H1 (cell line): Measurements from ENCODE around the gene STYK1. TPM values are rescaled to one million over a fixed set of nuclear protein-coding genes. Genes with fewer than 3 reads are reported as not detected.

Source experiments
- CTCF ChIA-PET: fragments of 300-600 bp; sonication (Branson Sonifier 250); formaldehyde crosslinking; loops from one replicate; lab custom pipeline; 2021; ENCODE audit not compliant: partially characterized antibody; lab: Charles Lee
- POLR2A ChIA-PET: fragments of 300-600 bp; sonication (Branson Sonifier 250); formaldehyde crosslinking; loops from one replicate; lab custom pipeline; 2021; ENCODE audit warnings: inconsistent platforms; ENCODE audit not compliant: partially characterized antibody; lab: Charles Lee
- DNase-seq, 2 experiments: peaks; one replicate each; pipeline versions ENCODE4 v3.0.0 to v3.0.0-alpha.2; 2010 to 2022; ENCODE audit warnings: low spot score in 2 of 2, low read depth in 1 of 2, mixed read lengths in 1 of 2
- FAIRE-seq: peaks from 2 replicates; lab custom pipeline; 2011; peaks lifted over from hg19 to GRCh38; lab: Jason Lieb, UNC
- H2AFZ ChIP-seq: 2 replicates; pipeline ENCODE4 v1.8.1; 2012; ENCODE audit warnings: low read length, inconsistent platforms
- H2AK5ac ChIP-seq: 2 replicates; pipeline ENCODE4 v1.6.1; 2013; ENCODE audit warnings: low read depth, low read length
- H2BK120ac ChIP-seq: replicated peaks from 2 replicates; pipeline ENCODE3; 2013; ENCODE audit warnings: low read depth, low read length, inconsistent platforms
- H2BK12ac ChIP-seq: 2 replicates; pipeline ENCODE4 v1.6.1; 2013; ENCODE audit warnings: low read depth, low read length
- H2BK15ac ChIP-seq: 2 replicates; pipeline ENCODE4 v1.6.1; 2013; ENCODE audit warnings: low read length
- H2BK20ac ChIP-seq: 2 replicates; pipeline ENCODE4 v1.6.1; 2013; ENCODE audit warnings: low read length
- H2BK5ac ChIP-seq: 2 replicates; pipeline ENCODE4 v1.6.1; 2013; ENCODE audit warnings: low read depth, low read length
- H3K14ac ChIP-seq: 2 replicates; pipeline ENCODE4 v1.6.1; 2013; ENCODE audit warnings: inconsistent platforms; ENCODE audit not compliant: insufficient read length
- H3K18ac ChIP-seq: 2 replicates; pipeline ENCODE4 v1.6.1; 2013; ENCODE audit warnings: low read length; ENCODE audit errors: extremely low read depth
- H3K23ac ChIP-seq: 2 replicates; pipeline ENCODE4 v1.6.1; 2013; ENCODE audit warnings: inconsistent platforms; ENCODE audit not compliant: insufficient read length
- H3K23me2 ChIP-seq: 2 replicates; pipeline ENCODE4 v1.6.1; 2013; ENCODE audit warnings: low read depth, low read length
- H3K27ac ChIP-seq: 2 replicates; pipeline ENCODE4 v1.6.1; 2011; ENCODE audit warnings: low read depth, low read length, inconsistent platforms
- H3K27me3 ChIP-seq, 4 experiments: replicated peaks in 1 of 4; 1 replicate in 1 of 4; 2 replicates in 3 of 4; pipeline versions ENCODE4 v1.6.1 to v1.8.1; 2011 to 2013; ENCODE audit warnings: low read length in 3 of 4, mild to moderate bottlenecking in 3 of 4, inconsistent platforms in 2 of 4, mixed read lengths in 2 of 4, moderate library complexity in 1 of 4; ENCODE audit not compliant: control insufficient read depth in 3 of 4, insufficient read depth in 3 of 4; ENCODE audit errors: extremely low read depth in 1 of 4
- H3K36me3 ChIP-seq, 4 experiments: 2 replicates each; pipeline versions ENCODE4 v1.6.1 to v1.8.1; 2011 to 2013; ENCODE audit warnings: mild to moderate bottlenecking in 4 of 4, low read length in 3 of 4, moderate library complexity in 2 of 4, control low read depth in 1 of 4, inconsistent platforms in 1 of 4; ENCODE audit not compliant: insufficient read depth in 4 of 4, control insufficient read depth in 2 of 4
- H3K4ac ChIP-seq: replicated peaks from 2 replicates; pipeline ENCODE3; 2013; ENCODE audit warnings: low read length, low read depth, mixed read lengths, inconsistent platforms; ENCODE audit not compliant: insufficient read length
- H3K4me1 ChIP-seq, 4 experiments: replicated peaks in 1 of 4; 1 replicate in 1 of 4; 2 replicates in 3 of 4; pipeline versions ENCODE4 v1.6.1 to v1.8.1; 2011 to 2013; ENCODE audit warnings: low read length in 3 of 4, inconsistent platforms in 2 of 4, mixed read lengths in 1 of 4; ENCODE audit not compliant: insufficient read depth in 4 of 4, control insufficient read depth in 3 of 4
- H3K4me2 ChIP-seq, 2 experiments: 2 replicates each; pipeline versions ENCODE4 v1.6.1 to v1.8.1; 2011 to 2013; ENCODE audit warnings: low read depth in 2 of 2, low read length in 2 of 2, control low read depth in 1 of 2, inconsistent platforms in 1 of 2, mild to moderate bottlenecking in 1 of 2; ENCODE audit not compliant: insufficient read depth in 1 of 2
- H3K4me3 ChIP-seq, 4 experiments: fragments of 200-600, 300-600 bp in 1 of 4; sonication (generic), shearing (Covaris generic), sonication (Bioruptor Twin) in 1 of 4; 2 replicates each; pipeline versions ENCODE4 v1.5.1 to v1.8.1; 2011 to 2016; ENCODE audit warnings: low read length in 4 of 4, low read depth in 3 of 4, control low read depth in 2 of 4, inconsistent platforms in 2 of 4, mild to moderate bottlenecking in 2 of 4, mixed read lengths in 1 of 4, moderate library complexity in 1 of 4; ENCODE audit not compliant: insufficient read depth in 2 of 4; ENCODE audit errors: extremely low read depth in 1 of 4
- H3K56ac ChIP-seq: replicated peaks from 2 replicates; pipeline ENCODE3; 2013; ENCODE audit warnings: low read depth, mild to moderate bottlenecking, mixed read lengths, low read length, inconsistent platforms; ENCODE audit not compliant: insufficient read length
- H3K79me1 ChIP-seq: 2 replicates; pipeline ENCODE4 v1.6.1; 2013; ENCODE audit warnings: low read depth, low read length, control low read depth
- H3K79me2 ChIP-seq, 2 experiments: 2 replicates each; pipeline versions ENCODE4 v1.6.1 to v1.8.1; 2012 to 2013; ENCODE audit warnings: low read length in 2 of 2, mild to moderate bottlenecking in 2 of 2, inconsistent platforms in 1 of 2; ENCODE audit not compliant: insufficient read depth in 2 of 2, control insufficient read depth in 1 of 2
- H3K9ac ChIP-seq, 4 experiments: replicated peaks in 1 of 4; 1 replicate in 1 of 4; 2 replicates in 3 of 4; pipeline versions ENCODE4 v1.6.1 to v1.8.1; 2011 to 2013; ENCODE audit warnings: low read depth in 3 of 4, low read length in 3 of 4, control low read depth in 2 of 4, mild to moderate bottlenecking in 2 of 4, moderate library complexity in 2 of 4, inconsistent platforms in 1 of 4; ENCODE audit errors: extremely low read depth in 1 of 4
- H3K9me3 ChIP-seq, 2 experiments: 2 replicates each; pipeline versions ENCODE4 v1.6.1 to v1.8.1; 2012 to 2013; ENCODE audit warnings: mild to moderate bottlenecking in 2 of 2, moderate library complexity in 2 of 2, control low read depth in 1 of 2, inconsistent platforms in 1 of 2, low read depth in 1 of 2, low read length in 1 of 2, mixed read lengths in 1 of 2; ENCODE audit not compliant: insufficient read depth in 2 of 2
- H4K20me1 ChIP-seq, 2 experiments: replicated peaks in 1 of 2; 2 replicates each; pipeline versions ENCODE3 to v1.8.1; 2011 to 2013; ENCODE audit warnings: inconsistent platforms in 2 of 2, low read length in 2 of 2, mild to moderate bottlenecking in 1 of 2; ENCODE audit not compliant: insufficient read depth in 2 of 2, control insufficient read depth in 1 of 2
- H4K5ac ChIP-seq: 2 replicates; pipeline ENCODE4 v1.6.1; 2013; ENCODE audit warnings: low read length, low read depth, mixed read lengths, inconsistent platforms; ENCODE audit not compliant: insufficient read length
- H4K8ac ChIP-seq: 2 replicates; pipeline ENCODE4 v1.8.0; 2013; ENCODE audit warnings: mild to moderate bottlenecking, moderate library complexity, low read length, inconsistent platforms; ENCODE audit not compliant: insufficient read depth; ENCODE audit errors: extremely low read depth
- H4K91ac ChIP-seq: replicated peaks from 2 replicates; pipeline ENCODE3; 2013; ENCODE audit warnings: low read length, mixed read lengths, inconsistent platforms; ENCODE audit not compliant: insufficient read length
- CBX8 ChIP-seq: fragments of 300-800, 300-1000 bp; sonication (generic); IDR thresholded peaks from 2 replicates; pipeline ENCODE4 v1.7.1; 2016; ENCODE audit warnings: low read depth, low read length, borderline replicate concordance
- HDAC2 ChIP-seq, 2 experiments: fragments of 300-600 bp in 1 of 2; sonication (generic) in 1 of 2; IDR thresholded peaks; 2 replicates each; pipeline ENCODE4 v1.6.1; 2011 to 2012; ENCODE audit warnings: low read depth in 2 of 2, low read length in 2 of 2, mild to moderate bottlenecking in 2 of 2, moderate library complexity in 2 of 2, borderline replicate concordance in 1 of 2, inconsistent platforms in 1 of 2
- PHF8 ChIP-seq: fragments of 200-600 bp; sonication (generic); conservative IDR thresholded peaks from 2 replicates; pipeline ENCODE4 v1.7.1; 2012; ENCODE audit warnings: low read depth, mild to moderate bottlenecking, inconsistent platforms, low read length, moderate library complexity
- TAF7 ChIP-seq: optimal IDR thresholded peaks from 2 replicates; pipeline ENCODE3; 2011; ENCODE audit warnings: low read depth, mild to moderate bottlenecking, inconsistent platforms, low read length, moderate library complexity, borderline replicate concordance
- WGBS, 2 experiments: shearing (Covaris generic) in 1 of 2; methylation state at CpG; one replicate each; pipeline versions ENCODE4 v1.1.6 to v1.1.7; 2013 to 2015; ENCODE audit warnings: low lambda C conversion rate in 2 of 2, mixed read lengths in 2 of 2, inconsistent platforms in 1 of 2, low coverage in 1 of 2, missing lambda C conversion rate in 1 of 2; ENCODE audit not compliant: insufficient replicate concordance in 2 of 2, insufficient coverage in 1 of 2, insufficient read length in 1 of 2; ENCODE audit errors: extremely low coverage in 1 of 2, missing lambda C conversion rate in 1 of 2; 5-methylcytosine and 5-hydroxymethylcytosine counted together
- polyA plus RNA-seq, 7 experiments: library from polyadenylated mRNA; depleted of rRNA in 3 of 7; stranded (reverse) in 5 of 7; unstranded in 2 of 7; fragments of >200 nt in 5 of 7; fragments of 200-250 nt in 2 of 7; gene quantifications; 1 replicate in 5 of 7; 2 replicates in 1 of 7; 4 replicates in 1 of 7; pipeline versions ENCODE4 v1.2.1 to v1.2.3, GENCODE V29; 2011 to 2013; ENCODE audit warnings: missing spikeins in 2 of 7, mixed read lengths in 2 of 7
- total RNA-seq: library from RNA; stranded (reverse); fragmentation: NEBNext Ultra II Directional; extraction: Animal tissue kit (Norgen Biotek cat#: 25700); gene quantifications from 2 replicates; pipeline ENCODE4 v1.2.1, GENCODE V29; 2021
- TF ChIP-seq, protein P1 (sequence below), 3 experiments: IDR thresholded peaks; 1 replicate in 2 of 3; 2 replicates in 1 of 3; pipeline versions ENCODE4 v1.5.1 to v1.6.1; 2011; ENCODE audit warnings: low read length in 3 of 3, mild to moderate bottlenecking in 3 of 3, inconsistent platforms in 2 of 3, low read depth in 1 of 3, moderate library complexity in 1 of 3; ENCODE audit not compliant: insufficient read depth in 1 of 3; ENCODE audit errors: control extremely low read depth in 1 of 3
- TF ChIP-seq, protein P2 (sequence below): IDR thresholded peaks from 2 replicates; pipeline ENCODE4 v1.6.1; 2011; ENCODE audit warnings: low read length, improper control_type of control experiment

The STYK1 gene
- total and polyA plus RNA-seq, 2 of the 8 experiments (the other 6 are each of a cell fraction or from before 2014, with no cell fraction given): 0.38 to 1.1 TPM

DNA sequence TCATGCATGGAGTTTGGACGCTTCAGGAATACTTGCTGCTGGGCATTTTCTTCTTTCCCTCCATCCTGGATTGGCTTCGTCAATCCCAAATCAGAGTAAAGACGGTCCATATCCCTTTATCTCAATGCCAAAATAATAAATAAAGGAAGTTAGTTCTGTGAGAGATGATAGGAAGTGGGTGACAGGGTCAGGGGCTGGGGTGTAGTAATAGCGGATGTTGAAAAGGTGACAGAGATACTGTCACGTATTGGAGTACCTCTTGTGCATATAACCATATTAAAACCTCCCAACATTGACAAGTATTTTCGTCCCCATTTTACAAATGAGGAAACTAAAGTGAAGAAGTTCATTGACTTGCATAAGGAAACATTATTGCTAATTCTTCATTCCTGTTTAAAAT, 72.9 kb downstream of the STYK1 start:
- Histone ChIP-seq H3K27ac (no peak overlapping the region), H4K5ac (no peak overlapping the region), H3K4me2 (no peak overlapping the region), H2AK5ac (no peak overlapping the region), H3K4me1 (no peaks in the 10 kb centered on the region), H2BK120ac (no peak overlapping the region), H3K18ac (no peak overlapping the region), H2BK20ac (no peak overlapping the region), H3K27me3 (no peaks in the 10 kb centered on the region), H3K9me3 (no peaks in the 10 kb centered on the region), H3K23ac (no peak overlapping the region), H2BK12ac (no peak overlapping the region), H3K23me2 (no peaks in the 10 kb centered on the region), H3K56ac (no peak overlapping the region), H4K8ac (no peak overlapping the region), H3K79me1 (no peaks in the 10 kb centered on the region), H2BK15ac (no peak overlapping the region), H4K91ac (no peak overlapping the region), H3K14ac (no peak overlapping the region), H3K4ac (no peak overlapping the region), H2BK5ac (no peak overlapping the region), H4K20me1 (peaks cover 0 to 2% of the 10 kb centered on the region in 2 experiments), H3K4me3 (no peak overlapping the region), H2AFZ (no peak overlapping the region), H3K9ac (no peak overlapping the region), H3K79me2 (no peaks in the 10 kb centered on the region), H3K36me3 (peaks cover 0 to 27% (median 7%) of the 10 kb centered on the region in 4 experiments; a peak in 3 of 8 replicates)
- CTCF ChIA-PET: no interaction called here
- 84% methylated on average over 6 of the region's 6 CpGs; no CpG with 5 or more reads in 1 of the 2 experiments for WGBS, 2 experiments
- FAIRE-seq (no peak), DNase-seq (no peak)
- TF ChIP-seq TAF7 (no peak), CBX8 (no peak), PHF8 (no peak), HDAC2 (IDR thresholded peaks at IDR 0.05; ENCODE audit: borderline replicate concordance in 1 of 2, low read depth in 2 of 2, low read length in 2 of 2) (no peak)
- TF ChIP-seq, protein P1, sequence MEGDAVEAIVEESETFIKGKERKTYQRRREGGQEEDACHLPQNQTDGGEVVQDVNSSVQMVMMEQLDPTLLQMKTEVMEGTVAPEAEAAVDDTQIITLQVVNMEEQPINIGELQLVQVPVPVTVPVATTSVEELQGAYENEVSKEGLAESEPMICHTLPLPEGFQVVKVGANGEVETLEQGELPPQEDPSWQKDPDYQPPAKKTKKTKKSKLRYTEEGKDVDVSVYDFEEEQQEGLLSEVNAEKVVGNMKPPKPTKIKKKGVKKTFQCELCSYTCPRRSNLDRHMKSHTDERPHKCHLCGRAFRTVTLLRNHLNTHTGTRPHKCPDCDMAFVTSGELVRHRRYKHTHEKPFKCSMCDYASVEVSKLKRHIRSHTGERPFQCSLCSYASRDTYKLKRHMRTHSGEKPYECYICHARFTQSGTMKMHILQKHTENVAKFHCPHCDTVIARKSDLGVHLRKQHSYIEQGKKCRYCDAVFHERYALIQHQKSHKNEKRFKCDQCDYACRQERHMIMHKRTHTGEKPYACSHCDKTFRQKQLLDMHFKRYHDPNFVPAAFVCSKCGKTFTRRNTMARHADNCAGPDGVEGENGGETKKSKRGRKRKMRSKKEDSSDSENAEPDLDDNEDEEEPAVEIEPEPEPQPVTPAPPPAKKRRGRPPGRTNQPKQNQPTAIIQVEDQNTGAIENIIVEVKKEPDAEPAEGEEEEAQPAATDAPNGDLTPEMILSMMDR (IDR thresholded peaks at IDR 0.05; ENCODE audit: control extremely low read depth in 1 of 3, insufficient read depth in 1 of 3, low read depth in 1 of 3, low read length in 3 of 3): no peak
- TF ChIP-seq, protein P2, sequence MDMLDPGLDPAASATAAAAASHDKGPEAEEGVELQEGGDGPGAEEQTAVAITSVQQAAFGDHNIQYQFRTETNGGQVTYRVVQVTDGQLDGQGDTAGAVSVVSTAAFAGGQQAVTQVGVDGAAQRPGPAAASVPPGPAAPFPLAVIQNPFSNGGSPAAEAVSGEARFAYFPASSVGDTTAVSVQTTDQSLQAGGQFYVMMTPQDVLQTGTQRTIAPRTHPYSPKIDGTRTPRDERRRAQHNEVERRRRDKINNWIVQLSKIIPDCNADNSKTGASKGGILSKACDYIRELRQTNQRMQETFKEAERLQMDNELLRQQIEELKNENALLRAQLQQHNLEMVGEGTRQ: no peak
- POLR2A ChIA-PET: no interaction called here
